ENCODE data around the gene SMIM38.

- no peak for TF ChIP-seq CTCF (IDR thresholded peaks at IDR 0.05; ENCODE audit: borderline replicate concordance, extremely low read depth, low read length, poor library complexity, severe bottlenecking)
- no peak for TF ChIP-seq EZH2 (IDR thresholded peaks at IDR 0.05; ENCODE audit: borderline replicate concordance, low read depth, low read length, severe bottlenecking)
Measured at GRCh38 chr11:69151836-69152235, 3.9 kb upstream of the SMIM38 start.

Measured in DND-41 (cell line).